ENCODE data around the gene SP1.
A peak's percentile ranks its signal among the peaks of the same experiment; 100 is the strongest.
"Not testable (repeated sequence)": the region's sequence is repeated elsewhere in the genome, so short reads cannot be mapped to it uniquely, and the experiment has no call there.

SP1 gene

DNA sequence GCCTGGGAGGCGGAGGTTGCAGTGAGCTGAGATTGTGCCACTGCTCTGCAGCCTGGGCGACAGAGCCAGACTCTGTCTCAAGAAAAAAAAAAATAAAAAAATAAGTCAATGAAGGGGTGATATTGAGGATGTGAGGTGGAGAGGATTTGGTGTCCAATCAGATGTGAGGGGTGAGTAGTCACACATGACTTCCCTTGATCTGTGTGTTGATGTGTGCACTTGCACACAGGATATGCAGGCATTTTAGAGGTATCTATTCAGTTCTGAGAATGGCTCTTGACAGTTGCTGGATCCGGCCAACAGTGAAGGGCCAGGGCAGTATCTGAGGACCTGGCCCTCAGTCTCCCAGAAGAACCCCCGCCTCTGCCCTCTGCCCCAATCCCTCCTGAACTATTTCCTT is 36.0 kb upstream of the SP1 start:
- H3K9ac ChIP-seq (ENCODE audit: low read depth, low read length) = peak overlapping the region; percentile 49
- no peaks in the 10 kb centered on the region for H3K9me3 ChIP-seq (replicated peaks; ENCODE audit: low read length)
- peak overlapping the region; percentile 76 for H3K4me3 ChIP-seq (ENCODE audit: low read length)
- peaks cover 21% of the 10 kb centered on the region for H3K27me3 ChIP-seq (ENCODE audit: control insufficient read depth, insufficient read depth, low read length)
- H3K36me3 ChIP-seq (ENCODE audit: insufficient read depth, low read length) = no peaks in the 10 kb centered on the region
- H3K4me2 ChIP-seq (ENCODE audit: low read length) = peak overlapping the region; percentile 93
- H3K4me1 ChIP-seq (ENCODE audit: control insufficient read depth, insufficient read depth, low read length) = peaks cover 13% of the 10 kb centered on the region

DNA sequence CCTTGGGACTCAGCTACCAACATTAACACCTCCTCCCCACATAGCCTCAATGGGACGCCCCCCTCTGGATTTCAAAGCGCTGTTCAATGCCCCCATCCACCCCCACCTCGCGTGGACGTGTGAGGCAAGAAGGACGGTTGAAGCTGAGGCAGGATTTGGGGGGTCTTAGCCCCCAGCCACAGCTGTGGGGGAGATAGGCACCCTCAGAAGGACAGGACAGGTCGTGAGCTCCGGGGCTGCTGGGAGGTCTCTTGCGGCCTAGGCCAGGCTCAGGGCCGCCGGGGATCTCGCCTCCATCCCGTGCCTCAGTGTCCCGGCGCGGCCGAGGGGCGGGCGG is 35.5 kb upstream of the SP1 start:
- Histone ChIP-seq H3K4me1 (ENCODE audit: control insufficient read depth, insufficient read depth, low read length) (peaks cover 13% of the 10 kb centered on the region), H3K4me3 (ENCODE audit: low read length) (peak overlapping the region; percentile 76), H3K9ac (ENCODE audit: low read depth, low read length) (peak overlapping the region; percentile 49)

DNA sequence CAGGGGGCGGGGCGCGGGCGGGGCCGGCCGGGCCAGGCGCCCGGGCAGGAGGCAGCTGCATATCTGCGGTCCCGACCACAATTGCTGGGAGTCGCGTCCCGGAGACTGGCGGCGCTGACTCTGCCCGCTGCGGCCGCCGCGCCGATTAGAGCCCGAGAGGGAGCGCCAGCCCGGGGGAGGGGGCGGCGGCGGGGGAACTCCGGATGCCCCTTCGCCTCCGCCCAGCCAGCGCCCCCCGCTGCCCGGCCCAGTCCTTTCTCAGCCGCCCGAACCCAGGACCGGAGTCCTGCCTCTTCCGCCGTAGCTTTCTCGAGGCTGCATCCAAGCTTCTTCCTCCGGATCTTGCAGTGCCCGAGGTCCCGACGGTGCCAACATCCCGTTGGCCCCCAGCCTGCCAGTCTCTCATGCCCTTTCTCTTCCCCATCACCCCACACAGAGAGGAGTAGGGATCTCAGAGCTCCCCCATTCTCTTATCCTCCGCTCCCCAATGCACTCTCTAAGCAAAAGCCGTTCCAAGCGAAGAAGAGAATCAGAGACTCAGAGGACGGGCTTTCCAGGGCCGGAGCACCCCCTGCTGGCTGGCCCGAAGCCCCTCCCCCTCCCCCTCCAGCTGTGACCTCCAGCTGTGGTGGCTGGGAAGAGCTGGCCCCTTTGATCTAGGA is 35.0 kb upstream of the SP1 start:
- Histone ChIP-seq H3K9me3 (replicated peaks; ENCODE audit: low read length) (no peaks in the 10 kb centered on the region), H3K36me3 (ENCODE audit: insufficient read depth, low read length) (no peaks in the 10 kb centered on the region), H3K27me3 (ENCODE audit: control insufficient read depth, insufficient read depth, low read length) (peaks cover 13% of the 10 kb centered on the region), H3K9ac (ENCODE audit: low read depth, low read length) (peak overlapping the region; percentile 86), H3K4me2 (ENCODE audit: low read length) (peak overlapping the region; percentile 93), H3K4me3 (ENCODE audit: low read length) (peak overlapping the region; percentile 76), H3K4me1 (ENCODE audit: control insufficient read depth, insufficient read depth, low read length) (peaks cover 13% of the 10 kb centered on the region)

More for the DNA sequence above, 35.5 kb upstream of the SP1 start:
- no peaks in the 10 kb centered on the region for H3K36me3 ChIP-seq (ENCODE audit: insufficient read depth, low read length)
- peak overlapping the region; percentile 93 for H3K4me2 ChIP-seq (ENCODE audit: low read length)
- no peaks in the 10 kb centered on the region for H3K9me3 ChIP-seq (replicated peaks; ENCODE audit: low read length)
- H3K27me3 ChIP-seq (ENCODE audit: control insufficient read depth, insufficient read depth, low read length) = peaks cover 17% of the 10 kb centered on the region

DNA sequence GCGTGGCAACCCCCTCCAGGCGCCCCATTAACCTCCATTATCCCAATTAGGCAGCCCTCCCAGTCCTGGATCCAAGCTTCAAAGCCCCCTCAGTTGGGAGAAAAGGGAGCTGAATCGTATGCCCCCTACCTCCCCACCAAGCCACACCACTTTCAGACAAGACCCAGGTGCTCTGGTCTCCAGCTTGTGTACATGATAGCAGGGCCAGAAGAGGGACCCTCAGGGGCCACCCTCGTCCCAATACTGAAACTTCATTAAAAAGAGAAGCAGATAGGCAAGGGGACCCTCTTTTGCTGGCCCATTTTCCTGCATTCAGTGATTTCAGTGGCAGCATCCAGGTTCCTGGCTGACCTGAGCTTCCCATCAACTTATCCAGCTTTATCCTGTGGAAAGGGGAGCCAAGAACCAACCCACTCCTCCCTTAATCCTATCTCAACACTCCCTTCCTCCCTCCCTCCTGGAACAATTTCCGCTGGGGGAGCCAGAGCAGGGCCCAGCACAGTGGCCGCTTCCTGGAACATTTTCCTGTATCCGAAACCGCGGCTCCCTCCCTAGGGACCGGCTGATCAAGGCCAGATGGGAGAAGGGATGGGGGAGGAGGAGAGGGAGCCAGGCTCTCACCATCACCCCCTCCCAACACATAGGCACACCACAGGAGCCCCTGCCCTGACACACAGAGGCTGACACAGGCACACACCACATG is 34.3 kb upstream of the SP1 start:
- Histone ChIP-seq H3K9ac (ENCODE audit: low read depth, low read length) (peak overlapping the region; percentile 86), H3K4me3 (ENCODE audit: low read length) (peak overlapping the region; percentile 76), H3K4me2 (ENCODE audit: low read length) (peak overlapping the region; percentile 93), H3K9me3 (replicated peaks; ENCODE audit: low read length) (no peaks in the 10 kb centered on the region), H3K27me3 (ENCODE audit: control insufficient read depth, insufficient read depth, low read length) (peaks cover 9% of the 10 kb centered on the region), H3K4me1 (ENCODE audit: control insufficient read depth, insufficient read depth, low read length) (peaks cover 13% of the 10 kb centered on the region), H3K36me3 (ENCODE audit: insufficient read depth, low read length) (no peaks in the 10 kb centered on the region)

DNA sequence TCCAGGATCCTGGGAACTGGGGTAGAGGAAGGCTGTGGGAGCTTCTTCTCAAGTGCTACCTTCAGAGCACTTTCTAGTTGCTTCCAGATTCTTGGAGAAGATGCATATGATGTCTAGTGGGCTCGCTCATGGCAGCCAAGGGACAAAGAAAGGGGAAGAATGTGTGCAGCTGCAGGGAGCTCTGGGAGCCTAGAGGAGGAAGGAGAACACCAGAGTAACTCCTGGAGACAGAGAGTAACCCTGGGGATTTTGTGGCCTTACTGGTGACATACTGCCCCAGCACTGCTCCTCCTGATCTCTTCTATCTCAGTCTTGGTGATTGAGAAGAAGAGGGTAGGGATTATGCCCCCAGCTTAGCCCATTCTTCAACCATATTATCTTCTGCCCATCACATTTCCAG is 33.5 kb upstream of the SP1 start:
- no peak overlapping the region for H3K4me2 ChIP-seq (ENCODE audit: low read length)
- H3K27me3 ChIP-seq (ENCODE audit: control insufficient read depth, insufficient read depth, low read length) = peaks cover under 1% of the 10 kb centered on the region
- H3K9ac ChIP-seq (ENCODE audit: low read depth, low read length) = no peak overlapping the region
- no peaks in the 10 kb centered on the region for H3K9me3 ChIP-seq (replicated peaks; ENCODE audit: low read length)
- no peaks in the 10 kb centered on the region for H3K36me3 ChIP-seq (ENCODE audit: insufficient read depth, low read length)
- H3K4me1 ChIP-seq (ENCODE audit: control insufficient read depth, insufficient read depth, low read length) = peaks cover 13% of the 10 kb centered on the region
- H3K4me3 ChIP-seq (ENCODE audit: low read length) = no peak overlapping the region

DNA sequence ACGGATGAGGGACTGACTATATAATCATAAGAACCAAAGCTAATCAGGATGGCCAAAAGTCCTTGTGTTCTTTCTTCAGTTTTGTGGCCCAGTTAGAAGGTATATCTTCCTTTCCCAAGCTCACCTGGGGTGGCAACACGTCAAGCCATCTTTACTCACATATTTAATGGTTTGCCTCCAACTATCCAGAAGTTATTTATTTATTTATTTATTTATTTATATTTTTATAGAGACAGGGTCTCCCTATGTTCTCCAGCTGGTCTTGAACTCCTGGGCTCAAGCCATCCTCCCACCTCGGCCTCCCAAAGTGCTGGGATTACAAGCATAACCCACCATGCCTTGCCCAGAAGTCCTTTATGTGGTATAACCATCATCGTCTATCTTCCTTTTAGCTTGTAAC is 32.1 kb upstream of the SP1 start:
- H3K4me1 ChIP-seq (ENCODE audit: control insufficient read depth, insufficient read depth, low read length) = peaks cover 13% of the 10 kb centered on the region
- no peak overlapping the region for H3K4me2 ChIP-seq (ENCODE audit: low read length)
- no peaks in the 10 kb centered on the region for H3K9me3 ChIP-seq (replicated peaks; ENCODE audit: low read length)
- H3K27me3 ChIP-seq (ENCODE audit: control insufficient read depth, insufficient read depth, low read length) = no peaks in the 10 kb centered on the region
- no peak overlapping the region for H3K4me3 ChIP-seq (ENCODE audit: low read length)
- H3K36me3 ChIP-seq (ENCODE audit: insufficient read depth, low read length) = no peaks in the 10 kb centered on the region
- no peak overlapping the region for H3K9ac ChIP-seq (ENCODE audit: low read depth, low read length)

DNA sequence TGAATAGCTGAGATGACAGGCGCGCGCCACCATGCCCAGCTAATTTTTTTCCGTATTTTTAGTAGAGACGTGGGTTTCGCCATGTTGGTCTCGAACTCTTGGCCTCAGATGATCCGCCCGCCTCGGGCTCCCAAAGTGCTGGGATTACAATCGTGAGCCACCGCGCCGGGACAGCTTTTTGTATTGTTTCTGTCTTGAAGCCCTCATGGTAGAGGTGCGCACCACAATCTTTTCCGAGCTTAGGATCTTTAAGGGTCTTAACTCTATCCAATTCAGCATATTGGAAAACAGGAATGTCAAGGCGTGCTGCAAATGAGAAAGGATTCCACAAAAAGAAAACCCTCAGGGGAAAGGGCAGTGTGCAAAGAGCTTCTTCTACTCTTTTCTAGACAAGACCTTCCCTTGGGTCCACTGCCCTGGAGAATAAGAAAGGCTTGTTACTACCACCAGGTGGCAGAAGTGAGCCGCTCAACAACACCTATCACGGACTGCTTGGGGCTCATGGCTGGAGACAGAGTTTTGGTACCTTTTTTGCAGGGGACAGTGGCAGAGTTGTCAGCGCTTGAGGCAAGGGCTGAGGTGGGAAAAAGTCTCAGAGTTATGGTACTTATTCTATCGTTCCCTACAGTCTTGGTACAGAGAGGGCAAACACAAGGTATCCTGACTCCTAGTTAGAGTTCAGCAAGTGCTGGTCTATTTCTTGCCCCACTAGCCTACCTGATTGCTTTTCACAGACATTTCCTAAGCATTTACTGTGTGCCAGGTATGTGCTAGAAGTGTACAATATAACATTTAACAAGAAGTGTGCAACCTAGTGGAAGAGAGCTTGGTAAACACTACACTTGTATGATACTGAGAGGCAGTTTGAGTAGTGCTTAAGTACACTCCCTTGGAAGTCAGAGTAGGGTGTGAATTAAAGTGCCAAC is 27.4 kb upstream of the SP1 start:
- H3K4me1 ChIP-seq (ENCODE audit: control insufficient read depth, insufficient read depth, low read length) = no peaks in the 10 kb centered on the region
- H3K9me3 ChIP-seq (replicated peaks; ENCODE audit: low read length) = no peaks in the 10 kb centered on the region
- H3K36me3 ChIP-seq (ENCODE audit: insufficient read depth, low read length) = no peaks in the 10 kb centered on the region
- H3K27me3 ChIP-seq (ENCODE audit: control insufficient read depth, insufficient read depth, low read length) = no peaks in the 10 kb centered on the region
- H3K9ac ChIP-seq (ENCODE audit: low read depth, low read length) = no peak overlapping the region
- no peak overlapping the region for H3K4me3 ChIP-seq (ENCODE audit: low read length)
- H3K4me2 ChIP-seq (ENCODE audit: low read length) = no peak overlapping the region

DNA sequence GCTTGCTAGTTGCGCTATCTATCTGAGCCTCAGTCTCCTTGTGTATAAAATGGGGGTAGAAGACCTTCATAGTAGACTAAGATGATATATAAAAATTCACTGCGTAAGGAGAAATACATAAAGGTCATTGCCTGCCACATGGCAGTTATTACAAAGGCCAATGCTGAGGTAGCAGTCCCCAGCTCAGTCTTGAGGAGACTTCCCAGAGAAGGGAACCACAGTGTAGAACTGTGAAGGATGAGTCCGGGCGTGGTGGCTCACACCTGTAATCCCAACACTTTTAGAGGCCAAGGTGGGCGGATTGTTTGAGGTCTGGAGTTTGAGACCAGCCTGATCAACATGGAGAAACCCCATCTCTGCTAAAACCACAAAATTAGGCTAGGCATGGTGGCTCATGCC is 26.7 kb upstream of the SP1 start:
- H3K9me3 ChIP-seq (replicated peaks; ENCODE audit: low read length) = no peaks in the 10 kb centered on the region
- H3K4me2 ChIP-seq (ENCODE audit: low read length) = no peak overlapping the region
- no peaks in the 10 kb centered on the region for H3K27me3 ChIP-seq (ENCODE audit: control insufficient read depth, insufficient read depth, low read length)
- no peaks in the 10 kb centered on the region for H3K36me3 ChIP-seq (ENCODE audit: insufficient read depth, low read length)
- H3K4me3 ChIP-seq (ENCODE audit: low read length) = no peak overlapping the region
- no peaks in the 10 kb centered on the region for H3K4me1 ChIP-seq (ENCODE audit: control insufficient read depth, insufficient read depth, low read length)
- H3K9ac ChIP-seq (ENCODE audit: low read depth, low read length) = no peak overlapping the region

DNA sequence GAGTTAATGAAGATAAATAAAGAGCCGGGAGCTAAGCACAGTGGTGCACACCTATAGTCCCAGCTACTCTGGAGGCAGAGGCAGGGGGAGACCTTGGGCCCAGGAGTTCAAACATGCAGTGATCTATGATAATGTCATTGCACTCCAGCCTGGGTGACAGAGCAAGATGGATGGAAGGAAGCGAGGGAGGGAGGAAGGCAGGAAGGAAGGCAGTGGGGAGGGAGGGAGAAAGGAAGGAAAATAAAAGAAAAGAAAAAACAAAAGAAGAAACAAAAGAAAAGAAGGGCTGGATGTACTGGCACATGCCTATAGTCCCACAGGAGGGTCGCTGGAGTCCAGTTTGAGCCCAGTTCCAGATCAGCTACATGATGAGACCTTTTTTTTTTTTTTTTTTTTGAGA is 24.9 kb upstream of the SP1 start:
- no peak overlapping the region for H3K4me2 ChIP-seq (ENCODE audit: low read length)
- H3K4me1 ChIP-seq (ENCODE audit: control insufficient read depth, insufficient read depth, low read length) = no peaks in the 10 kb centered on the region
- no peaks in the 10 kb centered on the region for H3K9me3 ChIP-seq (replicated peaks; ENCODE audit: low read length)

DNA sequence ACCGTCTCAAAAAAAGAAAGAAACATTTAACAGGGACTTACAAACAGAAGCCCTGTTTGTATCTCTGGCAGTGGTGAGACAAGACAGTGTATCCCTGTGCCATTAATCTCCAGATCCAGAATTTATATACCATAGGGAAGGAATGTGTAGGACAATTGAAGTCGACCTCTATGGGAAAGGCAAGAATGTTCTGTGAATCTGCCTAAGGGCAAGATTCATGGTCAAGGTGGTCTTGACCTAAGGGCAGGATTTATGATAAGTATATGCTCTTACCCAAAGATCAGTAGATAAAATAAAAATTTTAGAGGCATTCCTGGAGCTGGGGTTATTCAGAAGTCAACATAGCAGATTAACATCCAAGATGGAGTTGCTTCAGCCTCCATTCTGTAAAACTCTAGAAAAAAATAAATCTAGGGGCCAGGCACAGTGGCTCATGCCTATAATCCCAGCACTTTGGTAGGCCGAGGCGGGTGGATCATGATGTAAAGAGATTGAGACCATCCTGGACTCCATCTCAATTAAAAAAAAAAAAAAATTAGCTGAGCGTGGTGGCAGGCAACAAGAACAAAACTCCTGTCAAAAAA is 21.0 kb upstream of the SP1 start:
- no peak overlapping the region for H3K4me3 ChIP-seq (ENCODE audit: low read length)
- no peaks in the 10 kb centered on the region for H3K36me3 ChIP-seq (ENCODE audit: insufficient read depth, low read length)
- no peak overlapping the region for H3K4me2 ChIP-seq (ENCODE audit: low read length)
- H3K27me3 ChIP-seq (ENCODE audit: control insufficient read depth, insufficient read depth, low read length) = no peaks in the 10 kb centered on the region
- no peaks in the 10 kb centered on the region for H3K9me3 ChIP-seq (replicated peaks; ENCODE audit: low read length)
- no peaks in the 10 kb centered on the region for H3K4me1 ChIP-seq (ENCODE audit: control insufficient read depth, insufficient read depth, low read length)
- no peak overlapping the region for H3K9ac ChIP-seq (ENCODE audit: low read depth, low read length)

More for the DNA sequence above, 24.9 kb upstream of the SP1 start:
- Histone ChIP-seq H3K36me3 (ENCODE audit: insufficient read depth, low read length) (no peaks in the 10 kb centered on the region), H3K9ac (ENCODE audit: low read depth, low read length) (no peak overlapping the region), H3K27me3 (ENCODE audit: control insufficient read depth, insufficient read depth, low read length) (no peaks in the 10 kb centered on the region), H3K4me3 (ENCODE audit: low read length) (no peak overlapping the region)

DNA sequence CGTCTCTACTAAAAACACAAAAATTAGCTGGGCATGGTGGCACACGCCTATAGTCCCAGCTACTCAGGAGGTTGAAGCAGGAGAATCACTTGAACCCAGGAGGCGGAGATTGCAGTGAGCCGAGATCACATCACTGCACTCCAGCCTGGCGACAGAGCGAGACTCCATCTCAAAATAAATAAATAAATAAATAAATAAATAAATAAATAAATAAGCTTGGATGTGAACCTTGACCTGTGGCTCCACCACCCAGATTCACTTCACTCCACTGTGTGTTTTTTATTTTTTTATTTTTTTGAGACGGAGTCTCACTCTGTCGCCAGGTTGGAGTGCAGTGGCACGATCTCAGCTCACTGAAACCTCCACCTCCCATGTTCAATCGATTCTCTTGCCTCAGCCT is 18.3 kb upstream of the SP1 start:
- H3K27me3 ChIP-seq (ENCODE audit: control insufficient read depth, insufficient read depth, low read length); H3K4me3 ChIP-seq (ENCODE audit: low read length); H3K36me3 ChIP-seq (ENCODE audit: insufficient read depth, low read length); H3K9ac ChIP-seq (ENCODE audit: low read depth, low read length); H3K9me3 ChIP-seq (replicated peaks; ENCODE audit: low read length); H3K4me2 ChIP-seq (ENCODE audit: low read length): not testable (repeated sequence)
- peaks cover 11% of the 10 kb centered on the region for H3K4me1 ChIP-seq (ENCODE audit: control insufficient read depth, insufficient read depth, low read length)
